OCI-LY1 (cell line): Measurements from ENCODE around the gene CNTN2.

Experiments used
- EZH2 ChIP-seq: fragments of 200-600 bp; sonication (generic), shearing (Covaris generic); IDR thresholded peaks from 2 replicates; pipeline ENCODE4 v1.8.0; 2017; ENCODE audit warnings: borderline replicate concordance, mixed run types, mild to moderate bottlenecking, antibody characterized with exemption, low read length, moderate library complexity, mixed read lengths
- TF ChIP-seq, protein P1 (sequence below): fragments of 200-600 bp; sonication (generic), shearing (Covaris generic); IDR thresholded peaks from 2 replicates; pipeline ENCODE4 v1.5.1; 2017; ENCODE audit warnings: mild to moderate bottlenecking, antibody characterized with exemption, low read length, moderate library complexity, mixed read lengths

DNA sequence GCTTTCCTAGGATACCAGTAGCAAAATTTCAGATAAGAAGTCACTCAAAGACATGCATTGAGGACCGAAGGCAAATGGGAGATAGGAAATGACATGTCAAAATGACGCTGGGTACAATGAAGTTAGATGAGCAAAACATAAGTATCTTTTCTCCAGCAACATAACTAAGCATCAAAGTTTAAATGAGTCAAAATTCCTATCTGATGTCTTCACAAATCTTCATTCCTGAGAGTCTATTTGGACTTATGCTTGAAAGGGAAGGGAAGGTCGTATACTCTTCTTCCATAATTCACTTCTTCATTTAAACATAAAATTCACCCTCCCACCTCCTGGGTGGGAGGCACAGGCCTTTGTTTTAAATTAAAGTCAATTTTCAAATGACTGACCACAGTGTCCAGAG is 45.3 kb downstream of the CNTN2 start:
- TF ChIP-seq EZH2, result no peak
- TF ChIP-seq, protein P1, sequence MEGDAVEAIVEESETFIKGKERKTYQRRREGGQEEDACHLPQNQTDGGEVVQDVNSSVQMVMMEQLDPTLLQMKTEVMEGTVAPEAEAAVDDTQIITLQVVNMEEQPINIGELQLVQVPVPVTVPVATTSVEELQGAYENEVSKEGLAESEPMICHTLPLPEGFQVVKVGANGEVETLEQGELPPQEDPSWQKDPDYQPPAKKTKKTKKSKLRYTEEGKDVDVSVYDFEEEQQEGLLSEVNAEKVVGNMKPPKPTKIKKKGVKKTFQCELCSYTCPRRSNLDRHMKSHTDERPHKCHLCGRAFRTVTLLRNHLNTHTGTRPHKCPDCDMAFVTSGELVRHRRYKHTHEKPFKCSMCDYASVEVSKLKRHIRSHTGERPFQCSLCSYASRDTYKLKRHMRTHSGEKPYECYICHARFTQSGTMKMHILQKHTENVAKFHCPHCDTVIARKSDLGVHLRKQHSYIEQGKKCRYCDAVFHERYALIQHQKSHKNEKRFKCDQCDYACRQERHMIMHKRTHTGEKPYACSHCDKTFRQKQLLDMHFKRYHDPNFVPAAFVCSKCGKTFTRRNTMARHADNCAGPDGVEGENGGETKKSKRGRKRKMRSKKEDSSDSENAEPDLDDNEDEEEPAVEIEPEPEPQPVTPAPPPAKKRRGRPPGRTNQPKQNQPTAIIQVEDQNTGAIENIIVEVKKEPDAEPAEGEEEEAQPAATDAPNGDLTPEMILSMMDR, result no peak
